Osteocyte (in vitro differentiated cells): ENCODE measurements around the gene HSPA4L. TPM values are rescaled to one million over a fixed set of nuclear protein-coding genes. Genes with fewer than 3 reads are reported as not detected.

Experiments
- DNase-seq: peaks from one replicate; pipeline ENCODE4 v3.0.0; 2021; ENCODE audit warnings: mixed read lengths; ENCODE audit not compliant: unreplicated experiment; ENCODE audit errors: extremely low spot score
- H3K27ac Mint-ChIP-seq: one replicate; pipeline ENCODE4 v1.8.0; 2021; ENCODE audit warnings: mild to moderate bottlenecking, mixed read lengths; ENCODE audit not compliant: unreplicated experiment
- H3K27me3 Mint-ChIP-seq: one replicate; pipeline ENCODE4 v1.8.0; 2021; ENCODE audit warnings: mixed read lengths; ENCODE audit not compliant: unreplicated experiment
- H3K36me3 Mint-ChIP-seq: one replicate; pipeline ENCODE4 v1.8.0; 2021; ENCODE audit warnings: mixed read lengths; ENCODE audit not compliant: unreplicated experiment
- H3K4me1 Mint-ChIP-seq: one replicate; pipeline ENCODE4 v1.8.0; 2021; ENCODE audit warnings: mixed read lengths; ENCODE audit not compliant: unreplicated experiment
- H3K4me3 Mint-ChIP-seq: one replicate; pipeline ENCODE4 v1.8.0; 2021; ENCODE audit warnings: mild to moderate bottlenecking, moderate library complexity, mixed read lengths; ENCODE audit not compliant: unreplicated experiment
- H3K9me3 Mint-ChIP-seq: one replicate; pipeline ENCODE4 v1.8.0; 2021; ENCODE audit warnings: mixed read lengths; ENCODE audit not compliant: unreplicated experiment
- total RNA-seq: library from RNA; stranded (reverse); gene quantifications from 2 replicates; pipeline ENCODE4 v1.2.1, GENCODE V29; 2021
- TF ChIP-seq, protein P1 (sequence below): fragments of 200-600 bp; sonication (generic); IDR thresholded peaks from 2 replicates; pipeline ENCODE4 v1.5.0; 2021; ENCODE audit warnings: antibody characterized with exemption, mild to moderate bottlenecking, moderate library complexity

The HSPA4L gene
- total RNA-seq, 1 donor from 2014 or later = 2.5 TPM

DNA sequence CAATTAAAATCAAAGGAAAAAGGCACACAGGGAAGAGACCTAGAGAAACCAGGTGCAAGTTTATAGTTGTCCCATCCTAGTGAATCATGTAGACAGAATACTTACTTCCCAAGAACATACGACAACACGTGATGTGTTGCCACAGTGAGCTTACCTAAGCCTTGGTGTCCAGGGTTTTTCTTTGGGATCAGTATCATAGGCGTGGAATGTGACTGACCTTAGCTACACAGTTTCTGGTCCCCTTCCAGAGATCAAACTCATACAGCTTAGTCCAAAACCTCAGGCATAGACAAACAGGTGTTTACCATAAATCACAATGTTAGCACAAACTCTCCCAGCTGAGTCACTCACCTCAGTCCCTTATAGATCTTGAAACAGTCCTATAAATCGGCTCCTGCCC is 34.2 kb upstream of the HSPA4L start:
- no peak for DNase-seq
- no peak overlapping the region for H3K4me3 Mint-ChIP-seq
- H3K9me3 Mint-ChIP-seq = peaks cover 28% of the 10 kb centered on the region
- peaks cover 36% of the 10 kb centered on the region for H3K27me3 Mint-ChIP-seq
- no peaks in the 10 kb centered on the region for H3K4me1 Mint-ChIP-seq
- TF ChIP-seq, protein P1, sequence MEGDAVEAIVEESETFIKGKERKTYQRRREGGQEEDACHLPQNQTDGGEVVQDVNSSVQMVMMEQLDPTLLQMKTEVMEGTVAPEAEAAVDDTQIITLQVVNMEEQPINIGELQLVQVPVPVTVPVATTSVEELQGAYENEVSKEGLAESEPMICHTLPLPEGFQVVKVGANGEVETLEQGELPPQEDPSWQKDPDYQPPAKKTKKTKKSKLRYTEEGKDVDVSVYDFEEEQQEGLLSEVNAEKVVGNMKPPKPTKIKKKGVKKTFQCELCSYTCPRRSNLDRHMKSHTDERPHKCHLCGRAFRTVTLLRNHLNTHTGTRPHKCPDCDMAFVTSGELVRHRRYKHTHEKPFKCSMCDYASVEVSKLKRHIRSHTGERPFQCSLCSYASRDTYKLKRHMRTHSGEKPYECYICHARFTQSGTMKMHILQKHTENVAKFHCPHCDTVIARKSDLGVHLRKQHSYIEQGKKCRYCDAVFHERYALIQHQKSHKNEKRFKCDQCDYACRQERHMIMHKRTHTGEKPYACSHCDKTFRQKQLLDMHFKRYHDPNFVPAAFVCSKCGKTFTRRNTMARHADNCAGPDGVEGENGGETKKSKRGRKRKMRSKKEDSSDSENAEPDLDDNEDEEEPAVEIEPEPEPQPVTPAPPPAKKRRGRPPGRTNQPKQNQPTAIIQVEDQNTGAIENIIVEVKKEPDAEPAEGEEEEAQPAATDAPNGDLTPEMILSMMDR = no peak
- no peak overlapping the region for H3K27ac Mint-ChIP-seq
- H3K36me3 Mint-ChIP-seq = no peaks in the 10 kb centered on the region

DNA sequence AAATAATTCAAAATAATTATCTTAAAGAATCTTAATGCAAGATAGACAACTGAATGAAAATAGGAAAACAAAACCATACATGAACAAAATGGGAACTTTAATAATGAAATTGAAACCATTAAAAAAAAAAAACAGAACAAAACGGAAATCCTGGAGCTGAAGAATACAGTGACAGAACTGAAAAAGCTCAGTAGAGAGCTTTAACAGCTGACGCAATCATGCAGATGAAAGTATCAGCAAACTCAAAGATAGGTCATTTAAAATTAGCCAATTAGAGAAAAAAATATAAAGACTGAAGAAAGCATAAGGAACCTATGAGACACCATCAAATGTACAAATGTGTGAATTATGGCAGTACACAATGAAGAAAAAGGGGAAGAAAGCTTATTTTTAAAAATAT is 33.2 kb upstream of the HSPA4L start:
- Mint-ChIP-seq H3K27ac (no peak overlapping the region), H3K27me3 (peaks cover 46% of the 10 kb centered on the region), H3K4me3 (no peak overlapping the region), H3K4me1 (no peaks in the 10 kb centered on the region), H3K36me3 (no peaks in the 10 kb centered on the region), H3K9me3 (peaks cover 29% of the 10 kb centered on the region)
- DNase-seq = no peak
- TF ChIP-seq, protein P1 = no peak

GRCh38 chr4:127756906-127757305 is 25.2 kb upstream of the HSPA4L start:
- Mint-ChIP-seq H3K36me3 (peaks cover 1% of the 10 kb centered on the region), H3K27me3 (peaks cover 25% of the 10 kb centered on the region), H3K4me3 (no peak overlapping the region), H3K27ac (no peak overlapping the region), H3K9me3 (peaks cover 24% of the 10 kb centered on the region), H3K4me1 (no peaks in the 10 kb centered on the region)
- DNase-seq = no peak
- TF ChIP-seq, protein P1 = no peak

DNA sequence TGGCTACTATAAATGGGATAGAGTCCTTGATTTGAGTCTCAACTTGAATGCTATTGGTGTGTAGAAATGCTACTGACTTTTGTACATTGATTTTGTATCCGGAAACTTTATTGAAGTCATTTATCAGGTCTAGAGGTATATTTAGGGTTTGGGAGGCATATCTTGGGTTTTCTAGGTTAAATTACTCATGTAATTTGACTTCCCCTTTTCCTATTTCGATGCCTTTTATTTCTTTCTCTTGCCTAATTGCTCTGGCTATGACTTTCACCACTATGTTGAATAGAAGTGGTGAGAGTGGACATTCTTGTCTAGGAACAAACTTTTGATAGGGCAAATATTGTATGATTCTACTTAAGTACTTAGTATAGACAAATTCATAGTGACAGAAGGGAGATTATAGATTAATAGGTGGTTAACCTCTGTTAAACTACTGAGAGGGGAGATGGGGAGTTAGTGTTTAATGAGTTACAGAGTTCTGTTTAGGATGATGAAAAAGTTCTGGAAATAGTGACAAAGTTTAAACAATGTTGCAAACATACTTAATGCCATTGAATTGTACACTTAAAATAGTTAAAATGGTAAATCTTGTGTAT is 22.8 kb upstream of the HSPA4L start:
- DNase-seq = no peak
- no peak overlapping the region for H3K4me3 Mint-ChIP-seq
- H3K4me1 Mint-ChIP-seq = no peaks in the 10 kb centered on the region
- TF ChIP-seq, protein P1 = no peak
- H3K27ac Mint-ChIP-seq = no peak overlapping the region
- H3K9me3 Mint-ChIP-seq = peaks cover 19% of the 10 kb centered on the region
- H3K27me3 Mint-ChIP-seq = peaks cover 6% of the 10 kb centered on the region
- H3K36me3 Mint-ChIP-seq = peaks cover 1% of the 10 kb centered on the region

GRCh38 chr4:127759893-127760292 is 22.2 kb upstream of the HSPA4L start:
- no peak for DNase-seq
- TF ChIP-seq, protein P1 = no peak
- Mint-ChIP-seq H3K36me3 (peaks cover 1% of the 10 kb centered on the region), H3K9me3 (peaks cover 19% of the 10 kb centered on the region), H3K4me1 (no peaks in the 10 kb centered on the region), H3K27ac (no peak overlapping the region), H3K27me3 (peaks cover 5% of the 10 kb centered on the region), H3K4me3 (no peak overlapping the region)
